HL-60 (cell line): ENCODE data around the gene ZNF423.

Source experiments
- CTCF ChIP-seq: IDR thresholded peaks from one replicate; pipeline ENCODE4 v1.5.1; 2011; ENCODE audit warnings: low read length, control low read depth, inconsistent platforms; ENCODE audit not compliant: insufficient read depth
- GABPA ChIP-seq: IDR thresholded peaks from 2 replicates; pipeline ENCODE4 v1.6.1; 2012; ENCODE audit warnings: low read depth
- SPI1 ChIP-seq: IDR thresholded peaks from 2 replicates; pipeline ENCODE4 v1.6.1; 2012; ENCODE audit warnings: low read depth, mild to moderate bottlenecking, borderline replicate concordance

GRCh38 chr16:49706620-49707355 is 149.1 kb downstream of the ZNF423 start:
- no peak for TF ChIP-seq CTCF
- no peak for TF ChIP-seq GABPA
- no peak for TF ChIP-seq SPI1
